WTC11 (cell line): ENCODE data around the gene TTL. TPM values are rescaled to one million over a fixed set of nuclear protein-coding genes. Genes with fewer than 3 reads are reported as not detected.
"Not testable (repeated sequence)": the region's sequence is repeated elsewhere in the genome, so short reads cannot be mapped to it uniquely, and the experiment has no call there.

Experiments used
- ATAC-seq: fragments of 200-7000 bp; cut with Tn5 transposase; 2 replicates; pipeline ENCODE4 v1.10.0; 2021; ENCODE audit warnings: mild to moderate bottlenecking, moderate library complexity
- CTCF ChIA-PET: fragments of 300-600 bp; sonication (Branson Sonifier 250); formaldehyde crosslinking; loops from one replicate; lab custom pipeline; 2021; ENCODE audit warnings: antibody characterized with exemption; lab: Charles Lee
- POLR2A ChIA-PET: fragments of 350-600 bp; sonication (Branson Sonifier 250); formaldehyde crosslinking; loops from one replicate; lab custom pipeline; 2021; ENCODE audit warnings: antibody characterized with exemption; lab: Charles Lee
- DNase-seq: peaks from one replicate; pipeline ENCODE4 v3.0.0; 2021; ENCODE audit warnings: low spot score
- H3K27ac Mint-ChIP-seq: 2 replicates; pipeline ENCODE4 v1.8.0; 2021; ENCODE audit warnings: mixed read lengths
- H3K27me3 Mint-ChIP-seq: 2 replicates; pipeline ENCODE4 v1.8.0; 2021; ENCODE audit warnings: low read depth, mild to moderate bottlenecking, moderate library complexity, mixed read lengths
- H3K36me3 Mint-ChIP-seq: 2 replicates; pipeline ENCODE4 v1.8.0; 2021; ENCODE audit warnings: mixed read lengths
- H3K4me1 Mint-ChIP-seq: 2 replicates; pipeline ENCODE4 v1.8.0; 2022; ENCODE audit warnings: mixed read lengths
- H3K4me3 Mint-ChIP-seq: 2 replicates; pipeline ENCODE4 v1.8.0; 2021; ENCODE audit warnings: mild to moderate bottlenecking, moderate library complexity, mixed read lengths
- H3K9me3 Mint-ChIP-seq: 2 replicates; pipeline ENCODE4 v1.8.0; 2021; ENCODE audit warnings: mixed read lengths
- HMGA2 ChIP-seq: fragments of 250-450 bp; sonication (Bioruptor Pico); IDR thresholded peaks from 2 replicates; pipeline ENCODE4 v1.4.0; 2021; ENCODE audit warnings: mild to moderate bottlenecking, moderate library complexity
- PRDM15 ChIP-seq: sonication (generic); formaldehyde crosslinking; IDR thresholded peaks from 2 replicates; pipeline ENCODE4 v1.8.0; 2022; ENCODE audit warnings: missing genetic modification reagents
- ZNF263 ChIP-seq: sonication (generic); formaldehyde crosslinking; IDR thresholded peaks from 2 replicates; pipeline ENCODE4 v1.8.1; 2022; ENCODE audit warnings: low read depth, mild to moderate bottlenecking, moderate library complexity, missing genetic modification reagents
- total RNA-seq: library from RNA; stranded (reverse); gene quantifications from 3 replicates; pipeline ENCODE4 v1.2.3, GENCODE V29; 2021
- TF ChIP-seq, protein P1 (sequence below): sonication (generic); formaldehyde crosslinking; IDR thresholded peaks from 2 replicates; pipeline ENCODE4 v1.8.1; 2022; ENCODE audit warnings: low read depth, missing genetic modification reagents, borderline replicate concordance

The TTL gene
- total RNA-seq, 1 experiment from 2014 or later = 44.2 TPM

DNA sequence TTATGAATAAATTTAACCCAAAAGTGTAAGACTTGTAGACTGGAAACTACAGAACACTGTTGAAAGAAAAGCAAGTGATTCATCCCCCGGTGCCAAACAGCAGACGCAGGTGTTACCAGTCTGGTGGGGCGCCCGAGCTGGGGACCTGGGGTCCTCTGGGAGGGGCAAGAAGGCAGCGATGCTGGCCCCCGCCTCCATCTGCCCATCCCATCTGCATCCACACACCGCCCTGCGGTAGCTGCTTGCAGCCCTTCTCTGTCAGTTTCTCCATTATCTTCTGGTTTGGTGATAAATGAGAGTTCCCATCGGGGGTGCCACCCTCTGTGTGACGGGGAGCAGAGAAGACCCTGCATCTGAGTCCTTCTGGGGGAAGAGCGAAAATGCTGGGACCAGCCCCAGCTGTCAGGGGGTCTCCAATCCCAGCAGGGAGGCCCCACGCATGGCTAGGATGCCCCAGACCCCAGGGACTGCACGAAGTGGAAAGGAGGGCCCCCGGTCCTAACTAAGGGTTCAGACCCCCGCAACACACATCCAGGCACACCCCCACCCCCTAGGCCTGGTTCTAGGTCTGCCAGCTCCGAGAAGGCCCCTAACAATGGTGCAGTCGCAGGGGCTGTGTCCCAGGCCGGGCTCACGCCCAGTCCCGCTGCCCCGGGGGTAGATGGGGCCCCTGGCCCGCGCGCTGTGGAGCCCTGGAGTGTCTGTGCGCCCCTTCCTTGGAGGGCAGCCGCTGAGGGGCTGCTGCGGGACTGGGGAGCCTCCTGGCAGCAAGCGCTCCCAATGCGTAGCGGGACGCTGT lies 47.8 kb upstream of the TTL start:
- CTCF ChIA-PET = interaction anchor here (1.6 to 1.7 kb wide), 2 partner anchors 175 to 312 kb away, joined by 9 to 15 read pairs; no protein-coding TSS in a partner anchor
- TF ChIP-seq, protein P1, sequence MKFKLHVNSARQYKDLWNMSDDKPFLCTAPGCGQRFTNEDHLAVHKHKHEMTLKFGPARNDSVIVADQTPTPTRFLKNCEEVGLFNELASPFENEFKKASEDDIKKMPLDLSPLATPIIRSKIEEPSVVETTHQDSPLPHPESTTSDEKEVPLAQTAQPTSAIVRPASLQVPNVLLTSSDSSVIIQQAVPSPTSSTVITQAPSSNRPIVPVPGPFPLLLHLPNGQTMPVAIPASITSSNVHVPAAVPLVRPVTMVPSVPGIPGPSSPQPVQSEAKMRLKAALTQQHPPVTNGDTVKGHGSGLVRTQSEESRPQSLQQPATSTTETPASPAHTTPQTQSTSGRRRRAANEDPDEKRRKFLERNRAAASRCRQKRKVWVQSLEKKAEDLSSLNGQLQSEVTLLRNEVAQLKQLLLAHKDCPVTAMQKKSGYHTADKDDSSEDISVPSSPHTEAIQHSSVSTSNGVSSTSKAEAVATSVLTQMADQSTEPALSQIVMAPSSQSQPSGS = no peak
- peak; percentile 31; the same call in 1 of the 2 replicates for TF ChIP-seq HMGA2 (CRISPR knock-in tag)
- TF ChIP-seq ZNF263 (CRISPR knock-in tag) = no peak
- no peak for TF ChIP-seq PRDM15
- TF ChIP-seq, all 79 proteins: peak for 1
- H3K36me3 Mint-ChIP-seq = no peaks in the 10 kb centered on the region
- no peak overlapping the region for H3K27ac Mint-ChIP-seq
- POLR2A ChIA-PET = interaction anchor here (0.8 kb wide), 1 partner anchor 312 kb away, joined by 3 read pairs; no protein-coding TSS in a partner anchor
- H3K4me3 Mint-ChIP-seq = 0 out of 2 replicates have a peak overlapping the region, but pooled peaks have one; percentile 12
- no peak for ATAC-seq
- no peaks in the 10 kb centered on the region for H3K9me3 Mint-ChIP-seq
- DNase-seq = peak; percentile 27
- H3K4me1 Mint-ChIP-seq = peaks cover 3% of the 10 kb centered on the region; the same call in 1 of the 2 replicates
- H3K27me3 Mint-ChIP-seq = peaks cover 10% of the 10 kb centered on the region

- H3K9me3 Mint-ChIP-seq, ATAC-seq, H3K4me1 Mint-ChIP-seq, H3K36me3 Mint-ChIP-seq, H3K27ac Mint-ChIP-seq, H3K4me3 Mint-ChIP-seq, POLR2A ChIA-PET: not testable (repeated sequence)
- peaks cover 10% of the 10 kb centered on the region for H3K27me3 Mint-ChIP-seq
- peak; percentile 20 for DNase-seq
- CTCF ChIA-PET = interaction anchor here (1.7 kb wide), 1 partner anchor 313 kb away, joined by 15 read pairs; no protein-coding TSS in a partner anchor
These were observed 46.9 kb upstream of the TTL start for GRCh38 chr2:112434890-112435715.

DNA sequence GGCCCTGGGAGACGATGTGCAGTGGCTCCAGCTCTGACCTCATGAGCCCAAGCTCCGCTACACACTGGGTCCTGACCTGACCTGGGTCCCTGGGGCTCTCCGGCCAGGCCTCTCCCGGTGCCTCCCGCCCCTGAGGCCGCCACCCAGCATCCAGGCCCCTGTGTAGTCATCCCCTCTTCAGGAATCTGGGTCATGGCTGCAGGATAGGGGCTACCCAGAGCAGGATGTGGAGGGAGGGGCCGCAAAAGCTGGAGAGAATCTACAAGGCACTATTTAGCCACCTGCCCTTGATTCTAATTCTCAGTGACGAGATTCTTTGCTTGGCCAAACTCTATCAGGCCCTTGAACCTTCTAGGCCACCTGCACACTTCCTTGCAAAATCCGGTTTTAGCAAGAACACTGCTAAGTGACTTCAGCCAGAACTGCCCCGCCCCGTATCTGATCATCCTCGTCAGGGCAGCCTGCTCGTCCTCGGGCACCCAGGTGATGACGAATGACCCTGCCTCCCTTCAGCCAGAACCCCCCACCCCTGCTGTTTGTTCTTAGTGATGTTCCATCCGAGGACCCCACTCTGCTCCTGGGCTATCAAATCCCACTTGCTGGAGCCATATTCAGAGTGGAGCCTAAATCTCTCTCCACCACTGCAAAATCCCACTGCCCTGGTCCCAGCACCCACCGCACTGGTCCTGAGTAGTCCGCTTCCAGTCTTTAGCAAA lies 46.1 kb upstream of the TTL start:
- H3K4me3 Mint-ChIP-seq, H3K4me1 Mint-ChIP-seq, ATAC-seq, CTCF ChIA-PET, H3K36me3 Mint-ChIP-seq, H3K9me3 Mint-ChIP-seq, DNase-seq, POLR2A ChIA-PET, H3K27ac Mint-ChIP-seq: not testable (repeated sequence)
- H3K27me3 Mint-ChIP-seq = peaks cover 10% of the 10 kb centered on the region

- CTCF ChIA-PET, POLR2A ChIA-PET, H3K9me3 Mint-ChIP-seq, H3K4me3 Mint-ChIP-seq, H3K36me3 Mint-ChIP-seq, H3K27ac Mint-ChIP-seq, H3K27me3 Mint-ChIP-seq, ATAC-seq, H3K4me1 Mint-ChIP-seq, DNase-seq: not testable (repeated sequence)
These were observed 45.0 kb upstream of the TTL start for GRCh38 chr2:112436993-112437392.

- H3K4me3 Mint-ChIP-seq, H3K4me1 Mint-ChIP-seq, DNase-seq, H3K27me3 Mint-ChIP-seq, H3K9me3 Mint-ChIP-seq, CTCF ChIA-PET, H3K27ac Mint-ChIP-seq, ATAC-seq, H3K36me3 Mint-ChIP-seq: not testable (repeated sequence)
- POLR2A ChIA-PET = interaction anchor here (0.6 kb wide), 1 partner anchor 140 kb away, joined by 6 read pairs; no protein-coding TSS in a partner anchor
These were observed 44.5 kb upstream of the TTL start for GRCh38 chr2:112437405-112437831.

DNA sequence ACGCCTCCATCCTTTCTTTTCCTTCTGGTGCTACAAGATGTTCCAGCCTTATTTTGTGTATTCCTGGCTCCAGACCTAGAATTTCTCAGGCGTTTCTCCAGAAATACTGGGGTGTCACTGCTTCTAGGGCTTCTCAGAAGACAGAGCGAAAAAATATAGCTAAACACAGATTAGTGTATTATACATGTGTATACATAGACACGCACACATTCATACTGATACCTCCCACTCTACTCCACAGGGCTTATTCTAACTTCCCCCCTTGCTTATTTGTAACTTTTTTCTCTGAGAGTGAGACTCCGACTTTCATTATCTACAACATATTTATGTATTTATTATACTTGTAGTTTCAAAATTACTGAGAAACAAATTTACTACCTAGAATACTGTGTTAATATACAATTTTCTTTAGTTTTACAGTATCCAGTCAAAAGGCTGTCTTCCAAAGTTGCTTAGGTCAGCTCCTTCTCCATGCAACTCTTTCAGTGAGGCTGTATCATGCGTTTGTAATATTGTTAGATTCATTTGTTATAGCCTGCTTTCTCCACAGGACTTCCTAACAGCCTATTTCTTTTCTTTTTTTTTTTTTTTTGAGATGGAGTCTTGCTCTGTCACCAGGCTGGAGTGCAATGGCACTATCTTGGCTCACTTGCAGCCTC lies 43.2 kb upstream of the TTL start:
- H3K9me3 Mint-ChIP-seq, H3K27me3 Mint-ChIP-seq, CTCF ChIA-PET, ATAC-seq, DNase-seq, H3K27ac Mint-ChIP-seq, H3K4me3 Mint-ChIP-seq, H3K36me3 Mint-ChIP-seq, H3K4me1 Mint-ChIP-seq, POLR2A ChIA-PET: not testable (repeated sequence)

DNA sequence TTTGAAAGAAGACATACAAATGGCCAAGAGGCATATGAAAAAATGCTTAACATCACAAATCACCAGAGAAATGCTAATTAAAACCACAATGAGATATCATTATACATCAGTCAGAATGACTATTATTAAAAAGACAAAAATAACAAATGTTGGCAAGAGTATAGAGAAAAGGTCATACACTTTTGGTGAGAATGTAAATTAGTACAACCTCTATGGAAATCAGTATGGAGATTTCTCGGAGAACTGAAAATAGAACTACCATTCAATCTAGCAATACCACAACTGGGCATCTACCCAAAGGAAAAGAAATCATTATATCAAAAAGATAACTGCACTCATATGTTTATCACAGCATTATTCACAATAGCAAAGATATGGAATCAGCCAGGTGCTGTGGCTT lies 37.7 kb upstream of the TTL start:
- ATAC-seq, CTCF ChIA-PET, H3K27ac Mint-ChIP-seq, DNase-seq, H3K4me1 Mint-ChIP-seq, POLR2A ChIA-PET, H3K4me3 Mint-ChIP-seq, H3K27me3 Mint-ChIP-seq, H3K9me3 Mint-ChIP-seq, H3K36me3 Mint-ChIP-seq: not testable (repeated sequence)
